HG02588 (cell line): ENCODE data around the gene PRSS16.
"Not testable (repeated sequence)": the region's sequence is repeated elsewhere in the genome, so short reads cannot be mapped to it uniquely, and the experiment has no call there.

Source experiments
- ATAC-seq: cut with Tn5 transposase; IDR thresholded peaks from one replicate; pipeline ENCODE4 v1.9.1; 2021; ENCODE audit warnings: mild to moderate bottlenecking, moderate library complexity; ENCODE audit not compliant: unreplicated experiment

The PRSS16 gene

GRCh38 chr6:27242589-27243265, 4.8 kb upstream of the PRSS16 start:
- ATAC-seq: no peak

GRCh38 chr6:27248783-27249182, 1.3 kb downstream of the PRSS16 start:
- no peak for ATAC-seq

- ATAC-seq: no peak
Measured at GRCh38 chr6:27250277-27251111, 3.0 kb downstream of the PRSS16 start.

- peak; percentile 81 for ATAC-seq
Measured at GRCh38 chr6:27251112-27251605, 3.7 kb downstream of the PRSS16 start.

GRCh38 chr6:27251606-27252251, 4.2 kb downstream of the PRSS16 start:
- ATAC-seq: peak; percentile 78

- no peak for ATAC-seq
Measured at GRCh38 chr6:27254566-27254965, 7.1 kb downstream of the PRSS16 start.

GRCh38 chr6:27255866-27256265, 8.4 kb downstream of the PRSS16 start:
- ATAC-seq: no peak

- ATAC-seq: no peak
Measured at GRCh38 chr6:27260369-27260768, 12.9 kb downstream of the PRSS16 start.

- no peak for ATAC-seq
Measured at GRCh38 chr6:27260836-27261375, 13.4 kb downstream of the PRSS16 start.

GRCh38 chr6:27263886-27264285, 16.4 kb downstream of the PRSS16 start:
- ATAC-seq: no peak

GRCh38 chr6:27267003-27267402, 19.5 kb downstream of the PRSS16 start:
- ATAC-seq: not testable (repeated sequence)

GRCh38 chr6:27267857-27268434, 20.4 kb downstream of the PRSS16 start:
- no peak for ATAC-seq

- ATAC-seq: no peak
Measured at GRCh38 chr6:27268803-27269202, 21.3 kb downstream of the PRSS16 start.

GRCh38 chr6:27273783-27274182, 26.3 kb downstream of the PRSS16 start:
- ATAC-seq: no peak

- ATAC-seq: no peak
Measured at GRCh38 chr6:27275025-27275956, 27.8 kb downstream of the PRSS16 start.

- no peak for ATAC-seq
Measured at GRCh38 chr6:27279513-27280063, 32.1 kb downstream of the PRSS16 start.

- no peak for ATAC-seq
Measured at GRCh38 chr6:27280064-27280539, 32.6 kb downstream of the PRSS16 start.

GRCh38 chr6:27280540-27281000, 33.1 kb downstream of the PRSS16 start:
- ATAC-seq: no peak

GRCh38 chr6:27281105-27281539, 33.6 kb downstream of the PRSS16 start:
- no peak for ATAC-seq
